Measurements from ENCODE around the gene PBRM1.

Gene PBRM1

DNA sequence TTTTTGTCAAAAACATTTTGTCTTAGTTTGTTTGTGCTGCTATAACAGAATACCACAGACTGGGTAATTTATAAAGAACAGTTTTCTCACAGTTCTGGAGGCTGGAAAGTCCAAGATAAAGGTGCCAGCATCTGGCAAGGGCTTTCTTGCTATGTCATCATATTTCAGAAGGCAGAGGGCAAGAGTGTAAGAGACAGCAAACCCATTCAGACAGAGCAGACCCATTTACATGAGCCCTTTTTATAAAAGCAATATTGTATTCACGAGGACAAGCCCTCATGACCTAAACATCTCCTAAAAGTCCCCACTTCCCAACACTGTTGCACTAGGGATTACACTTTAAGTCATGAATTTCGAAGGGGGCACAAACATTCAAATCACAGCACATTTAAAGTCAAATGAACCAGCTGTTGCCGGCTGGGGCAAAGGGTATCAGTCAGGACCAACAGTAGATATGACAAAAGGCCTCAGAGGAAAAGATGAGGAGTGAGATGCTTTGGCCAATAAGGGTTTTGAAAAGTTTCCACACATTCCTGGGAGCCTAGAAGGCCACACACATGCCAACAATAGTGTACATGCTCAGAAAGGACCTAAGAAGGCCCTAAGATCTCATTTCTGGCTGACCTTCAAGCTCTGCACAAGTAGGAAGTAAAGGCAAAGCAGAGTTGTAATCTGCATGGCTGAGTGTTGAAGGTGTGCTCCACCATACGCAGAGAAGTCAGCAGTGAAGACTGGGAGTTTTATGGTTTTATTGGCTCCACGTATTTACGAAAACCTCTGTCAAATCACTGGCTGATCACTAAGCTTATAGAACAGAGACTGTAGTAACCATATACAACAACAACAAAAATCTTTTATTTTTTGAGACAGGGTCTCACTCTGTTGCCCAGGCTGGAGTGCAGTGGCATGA, 111.4 kb downstream of the PBRM1 start:
- in situ Hi-C loops (cut with MboI; ENCODE audit: low sequenced_read_pairs), result no loop called here

DNA sequence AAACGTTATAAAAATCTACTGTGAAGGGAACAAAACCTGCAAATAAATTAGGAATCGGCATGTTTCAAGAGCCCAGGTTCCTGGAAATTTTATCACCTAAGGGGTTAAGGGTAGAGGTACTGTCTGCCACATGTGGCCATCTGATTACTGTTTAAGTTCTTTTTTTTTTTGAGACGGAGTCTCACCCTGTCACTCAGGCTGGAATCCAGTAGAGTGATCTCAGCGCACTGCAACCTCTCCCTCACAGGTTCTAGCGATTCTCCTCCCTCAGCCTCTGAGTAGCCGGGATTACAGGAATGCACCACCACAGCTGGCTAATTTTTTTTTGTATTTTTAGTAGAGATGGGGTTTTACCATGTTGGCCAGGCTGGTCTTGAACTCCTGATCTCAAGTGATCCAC, 113.5 kb downstream of the PBRM1 start:
- in situ Hi-C loops (cut with MboI; ENCODE audit: low sequenced_read_pairs), result no loop called here

DNA sequence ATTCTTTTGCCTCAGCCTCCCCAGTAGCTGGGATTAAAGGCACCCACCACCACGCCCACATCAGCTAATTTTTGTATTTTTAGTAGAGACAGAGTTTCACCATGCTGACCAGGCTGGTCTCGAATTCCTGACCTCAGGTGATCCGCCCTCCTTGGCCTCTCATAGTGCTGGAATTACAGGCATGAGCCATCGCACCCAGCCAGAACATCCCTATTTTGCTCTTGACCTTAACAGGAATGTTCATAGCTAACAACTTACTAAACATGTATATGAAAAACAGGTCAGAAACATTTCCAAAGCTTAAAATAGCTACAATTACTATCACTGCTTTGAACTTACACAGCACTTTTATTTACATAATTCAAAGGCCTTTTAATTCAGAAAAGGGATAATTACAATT, 115.6 kb downstream of the PBRM1 start:
- in situ Hi-C loops (cut with MboI; ENCODE audit: low sequenced_read_pairs), result no loop called here

DNA sequence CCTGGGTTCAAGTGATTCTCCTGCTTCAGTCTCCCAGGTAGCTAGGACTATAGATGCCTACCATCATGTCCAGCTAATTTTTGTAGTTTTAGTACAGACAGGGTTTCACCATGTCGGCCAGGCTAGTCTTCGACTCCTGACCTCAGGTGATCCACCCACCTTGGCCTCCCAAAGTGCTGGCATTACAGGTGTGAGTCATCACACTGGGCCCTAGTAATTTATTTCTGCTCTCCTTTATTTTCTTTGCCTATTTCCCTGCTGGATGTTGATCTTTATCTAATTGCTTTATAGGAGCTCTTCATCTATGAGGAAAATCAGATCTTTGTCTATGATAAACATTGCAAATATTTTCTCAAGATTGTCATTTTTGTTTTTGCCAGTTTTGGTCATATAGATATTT, 117.6 kb downstream of the PBRM1 start:
- in situ Hi-C loops (cut with MboI; ENCODE audit: low sequenced_read_pairs), result no loop called here

DNA sequence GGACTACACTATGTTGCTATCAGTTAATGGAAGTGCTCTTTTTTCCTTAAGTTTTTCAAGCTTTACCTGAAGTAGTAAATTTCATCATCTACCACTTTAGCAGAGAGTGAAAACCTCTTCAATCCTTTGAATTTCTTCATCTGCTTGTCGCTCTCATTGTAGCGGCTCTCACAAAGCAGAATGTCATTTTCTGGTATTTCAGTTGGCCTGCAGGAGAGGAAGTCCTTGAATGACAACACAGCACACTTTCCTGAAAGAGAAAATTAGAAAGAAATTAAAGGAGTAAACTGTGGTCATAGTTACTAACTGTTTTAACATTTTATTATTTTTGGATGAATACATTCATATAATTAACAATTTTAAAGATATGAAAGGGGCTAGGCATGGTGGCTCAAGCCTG, 121.7 kb downstream of the PBRM1 start:
- in situ Hi-C loops (cut with MboI; ENCODE audit: low sequenced_read_pairs), result no loop called here

DNA sequence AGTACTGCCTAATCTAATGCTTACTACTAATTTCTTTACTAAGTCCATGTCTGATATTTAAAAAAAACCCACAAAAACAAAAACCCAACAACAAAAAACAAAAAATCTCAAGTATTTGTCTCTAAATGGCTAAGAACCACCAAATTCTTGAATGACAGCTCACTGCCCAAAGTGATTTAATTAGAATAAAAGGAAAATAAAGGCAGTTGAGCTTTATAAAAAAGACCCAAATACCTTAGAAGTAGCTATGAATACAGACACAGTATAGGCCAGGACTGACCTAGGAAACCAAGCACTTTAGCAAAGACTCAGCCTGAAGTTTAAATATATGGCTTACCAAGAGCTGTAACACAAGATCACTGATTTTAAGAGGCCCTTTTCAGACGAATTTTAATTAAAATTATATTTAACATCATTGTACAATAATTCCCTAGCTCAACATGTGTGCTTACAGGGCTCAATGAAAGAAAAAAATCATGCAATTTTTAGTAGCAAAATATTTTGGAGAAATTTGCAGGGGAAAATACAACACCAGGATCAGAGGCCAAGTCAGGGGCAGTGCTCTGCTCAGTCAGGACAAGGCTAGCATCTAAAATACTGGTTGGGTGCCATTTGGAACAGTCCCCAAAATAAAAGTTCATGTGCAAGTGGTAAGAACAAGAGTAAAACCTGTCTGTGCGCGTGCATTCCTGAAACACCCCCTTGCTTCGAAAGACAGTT, 124.5 kb downstream of the PBRM1 start:
- in situ Hi-C loops (cut with MboI; ENCODE audit: low sequenced_read_pairs), result no loop called here

DNA sequence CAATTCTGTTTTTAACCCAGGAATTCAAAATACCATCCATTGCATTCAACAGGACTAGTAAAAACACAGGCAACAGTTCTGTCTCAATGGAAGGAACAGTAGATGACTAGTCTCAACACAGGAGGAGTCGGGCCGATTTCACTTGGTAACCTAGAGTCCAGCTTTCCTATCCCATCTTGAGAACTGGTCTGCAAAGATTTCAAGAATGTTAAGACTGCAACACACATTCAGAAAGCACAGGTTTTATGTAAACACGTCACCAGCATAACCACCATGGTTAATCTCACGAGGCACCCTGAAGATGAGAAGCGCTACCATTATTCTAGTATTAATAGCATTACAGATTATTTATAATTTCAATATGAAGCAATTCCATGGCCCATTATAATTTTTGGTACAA, 127.3 kb downstream of the PBRM1 start:
- in situ Hi-C loops (cut with MboI; ENCODE audit: low sequenced_read_pairs), result no loop called here

DNA sequence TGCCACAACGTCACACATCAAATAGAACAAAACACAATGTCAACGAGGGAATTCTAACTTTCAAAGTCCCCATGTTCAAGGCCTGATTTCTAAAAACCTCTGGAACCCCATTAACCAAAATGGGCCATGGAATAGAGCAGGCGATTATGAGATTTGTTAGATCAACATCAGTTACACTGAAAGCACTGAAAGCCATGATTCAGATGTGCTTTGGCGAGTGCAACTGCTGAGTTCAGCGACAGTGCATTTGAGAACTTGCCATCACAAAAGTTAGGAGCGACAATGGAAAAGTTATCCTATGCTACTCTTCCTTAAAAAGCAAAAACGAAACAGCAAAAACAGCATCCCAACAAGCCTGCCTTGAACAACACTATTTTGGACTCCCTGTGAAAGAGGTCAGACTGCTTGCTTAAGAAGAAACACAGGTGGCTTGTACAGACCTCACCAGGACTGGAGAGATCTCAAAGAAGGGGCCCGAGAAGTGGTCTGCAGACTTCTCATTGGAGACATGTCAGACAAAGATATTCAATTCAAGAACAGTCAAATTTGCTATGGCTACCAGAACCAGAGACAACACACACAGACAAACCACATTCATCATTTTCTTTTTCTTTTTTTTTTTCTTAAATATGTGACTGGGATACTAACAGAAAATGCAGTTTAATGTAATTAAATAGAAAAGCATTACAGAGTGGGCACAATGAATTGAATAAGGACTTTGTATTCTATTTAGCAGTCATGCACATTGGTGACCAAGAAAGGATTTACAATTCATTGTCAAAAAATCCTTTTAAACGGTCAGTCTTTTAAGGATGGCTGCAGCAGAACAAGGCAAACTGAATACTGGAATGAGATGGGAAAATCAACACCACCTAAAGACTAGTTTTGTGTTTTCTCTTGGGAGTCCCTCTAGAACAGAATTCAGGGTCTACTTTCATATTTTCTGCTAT, 128.4 kb downstream of the PBRM1 start:
- in situ Hi-C loops (cut with MboI; ENCODE audit: low sequenced_read_pairs), result no loop called here

DNA sequence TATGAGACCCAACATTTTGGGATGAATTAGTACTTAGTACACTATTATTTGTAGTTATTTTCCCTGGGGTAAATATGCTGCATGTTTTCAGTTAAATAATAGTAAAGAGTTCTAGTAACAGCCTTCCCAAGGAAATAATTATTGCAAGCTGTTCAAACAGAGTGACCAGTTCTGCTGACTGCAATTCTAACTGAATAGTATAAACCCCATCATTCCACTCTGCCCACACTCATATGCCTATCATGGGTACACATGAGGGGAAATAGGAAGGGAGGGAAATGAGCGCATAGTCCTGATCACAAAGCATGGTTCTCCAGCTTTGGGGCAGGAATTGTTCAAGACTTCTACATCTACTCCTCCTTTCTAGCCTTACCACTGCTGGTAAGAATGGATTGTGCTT, 130.7 kb downstream of the PBRM1 start:
- in situ Hi-C loops (cut with MboI; ENCODE audit: low sequenced_read_pairs), result no loop called here

DNA sequence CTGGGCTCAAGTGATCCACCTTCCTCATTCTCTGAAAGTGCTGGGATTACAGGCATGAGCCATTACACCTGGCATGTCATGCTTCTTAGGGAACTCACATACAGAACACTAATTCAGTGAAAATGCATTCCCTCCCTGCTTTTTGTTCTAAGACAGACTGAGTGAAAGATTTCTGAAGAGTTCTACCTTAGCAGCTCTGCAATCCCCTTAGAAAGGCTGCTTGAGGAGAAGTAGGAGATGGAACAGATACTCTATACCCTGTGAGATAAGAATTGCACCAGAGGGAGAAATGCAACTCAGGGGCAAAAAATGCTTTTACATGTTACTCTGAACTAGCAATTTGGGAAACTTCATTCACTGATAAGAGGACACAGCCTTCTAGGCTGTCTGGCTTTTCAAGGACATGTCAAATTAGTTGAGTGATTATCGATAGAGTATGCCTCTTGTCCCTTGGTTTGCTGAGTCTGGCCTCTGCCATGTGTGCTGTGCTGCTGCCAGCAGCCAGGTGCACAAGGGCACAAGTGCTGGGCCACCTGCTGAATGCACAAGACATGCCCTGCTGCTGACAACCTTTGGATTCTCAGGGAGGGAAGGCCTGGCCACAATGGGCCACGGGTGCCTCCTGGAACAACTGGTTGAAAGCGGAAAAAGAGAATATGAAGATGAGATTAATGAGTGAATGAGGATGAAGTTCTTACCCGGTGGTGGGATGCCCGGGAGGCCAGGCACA, 131.5 kb downstream of the PBRM1 start:
- in situ Hi-C loops (cut with MboI; ENCODE audit: low sequenced_read_pairs), result no loop called here

DNA sequence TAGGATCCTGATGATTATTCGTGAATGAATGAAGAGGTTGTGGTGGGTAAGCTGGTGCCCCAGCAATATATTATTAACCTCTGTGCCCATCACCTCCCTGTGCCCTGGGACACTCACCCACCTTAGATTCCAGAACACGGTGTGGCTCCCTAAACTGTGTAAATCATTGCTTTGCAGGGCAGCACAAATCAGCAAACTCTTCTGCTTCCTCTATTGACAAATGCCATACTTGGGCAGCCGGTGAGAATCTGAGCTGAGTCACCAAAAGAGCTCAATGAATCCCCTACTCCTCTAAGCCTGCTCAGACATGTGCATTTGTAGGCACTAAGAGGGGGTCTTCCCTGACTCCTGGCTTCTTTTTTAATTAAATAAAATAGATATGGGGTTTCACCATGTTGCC, 133.6 kb downstream of the PBRM1 start:
- in situ Hi-C loops (cut with MboI; ENCODE audit: low sequenced_read_pairs), result no loop called here

DNA sequence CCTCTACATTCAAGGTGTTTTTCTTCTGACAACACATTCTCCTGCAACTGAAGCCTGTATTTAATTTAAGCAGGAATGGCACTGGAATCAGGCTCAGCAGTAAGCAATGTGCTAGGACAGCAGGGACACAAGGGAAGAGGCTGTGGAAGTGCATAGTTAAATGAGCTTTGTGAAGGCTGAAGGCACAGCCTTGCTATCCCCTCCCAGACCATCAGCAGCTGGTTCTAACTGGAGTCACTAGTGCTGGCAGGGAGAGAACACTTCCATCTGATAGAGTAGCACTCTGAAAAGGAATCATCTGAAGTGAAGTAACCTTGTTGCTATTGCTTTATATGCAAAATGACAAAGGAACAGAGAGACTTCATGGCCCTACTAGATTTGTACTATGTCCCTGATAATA, 134.6 kb downstream of the PBRM1 start:
- in situ Hi-C loops (cut with MboI; ENCODE audit: low sequenced_read_pairs), result no loop called here

DNA sequence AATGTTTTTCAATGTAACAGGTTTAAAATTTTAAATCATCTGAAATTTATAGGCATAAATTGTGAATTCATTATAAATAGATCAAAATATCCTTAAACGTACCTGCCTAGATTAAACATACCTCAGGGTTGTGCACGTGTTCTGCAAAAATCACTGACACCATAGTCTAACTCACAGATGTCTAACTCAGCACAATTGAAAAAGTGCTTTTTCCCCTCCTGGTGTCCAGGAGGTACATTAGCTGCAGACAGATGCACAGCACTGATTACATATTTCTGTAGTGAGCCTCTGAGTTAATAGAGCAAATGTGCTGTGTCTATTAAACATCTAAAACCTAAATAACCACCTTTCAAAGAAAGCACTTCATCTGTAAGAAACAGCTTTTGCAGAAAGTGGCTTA, 138.6 kb downstream of the PBRM1 start:
- in situ Hi-C loops (cut with MboI; ENCODE audit: low sequenced_read_pairs), result no loop called here

DNA sequence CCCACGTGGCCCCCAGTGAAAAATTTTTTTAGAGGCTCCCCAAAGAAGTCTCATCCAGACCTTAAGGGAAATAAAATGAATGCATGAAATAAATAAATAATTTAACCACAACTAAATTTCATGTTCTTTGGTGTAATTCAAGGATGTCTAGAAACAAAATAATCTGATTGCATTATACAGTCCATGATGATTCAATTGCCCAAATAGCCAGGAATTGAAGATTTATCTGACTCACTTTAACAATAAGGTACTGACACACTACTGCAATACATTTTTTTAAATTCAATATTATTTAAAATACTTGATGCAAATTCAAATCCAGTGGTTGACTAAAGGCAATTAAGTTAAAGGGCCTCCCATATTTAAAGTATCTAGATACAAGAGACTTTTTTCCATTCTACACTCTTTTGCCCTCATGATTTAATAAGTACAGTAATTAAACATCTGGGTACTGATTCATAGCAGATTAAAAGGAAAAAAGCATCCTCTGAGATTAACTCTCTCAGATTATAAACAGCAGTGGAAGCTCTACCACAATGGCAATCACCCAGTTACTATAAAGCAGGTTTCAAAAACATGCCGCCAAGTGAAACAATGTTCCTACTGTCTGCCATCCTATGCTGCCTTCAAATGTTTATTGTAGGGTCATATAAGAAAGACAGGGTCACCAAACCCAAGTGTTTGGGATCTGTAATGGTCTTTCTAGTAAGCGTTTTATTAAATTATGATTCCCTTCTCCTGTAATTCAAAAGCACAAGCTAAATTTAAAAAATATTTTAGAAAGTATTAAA, 139.4 kb downstream of the PBRM1 start:
- in situ Hi-C loops (cut with MboI; ENCODE audit: low sequenced_read_pairs), result no loop called here

DNA sequence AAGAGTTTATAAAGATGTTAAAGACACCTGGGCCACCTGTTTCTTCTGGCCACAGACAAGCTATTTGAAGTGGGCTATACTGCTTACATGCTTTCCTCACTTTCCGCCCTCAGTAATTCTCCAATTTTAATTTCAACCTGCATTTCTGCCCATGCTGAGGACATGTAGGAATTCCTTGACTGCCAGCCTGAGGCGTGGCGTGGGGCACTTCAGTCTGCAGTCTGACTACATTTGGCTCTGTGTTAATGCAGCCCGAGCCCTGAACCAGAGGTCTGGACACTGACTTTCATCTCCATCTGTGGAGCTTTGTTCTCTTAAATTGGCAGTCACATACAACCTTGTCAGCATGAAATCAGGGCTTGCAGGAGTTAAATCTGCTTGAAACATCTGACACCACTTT, 140.8 kb downstream of the PBRM1 start:
- in situ Hi-C loops (cut with MboI; ENCODE audit: low sequenced_read_pairs), result no loop called here

DNA sequence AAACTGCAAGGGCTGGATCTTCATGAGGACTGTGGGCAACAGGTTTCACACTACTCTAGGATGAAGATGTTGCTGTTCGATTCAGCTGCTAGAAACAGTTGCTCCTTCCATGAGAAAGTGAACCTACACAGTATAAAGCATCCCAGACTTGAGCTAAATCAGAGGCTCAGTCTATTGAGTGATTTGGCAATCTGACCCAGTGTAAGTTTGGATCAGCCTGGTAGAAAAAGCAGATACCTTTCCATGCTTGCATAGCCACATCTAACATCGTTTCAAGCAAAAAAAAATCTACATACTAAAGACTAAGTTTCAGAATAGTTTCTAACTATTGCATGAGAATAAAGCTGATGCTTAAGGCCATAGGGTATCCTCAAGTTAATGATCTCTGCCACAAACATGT, 144.7 kb downstream of the PBRM1 start:
- in situ Hi-C loops (cut with MboI; ENCODE audit: low sequenced_read_pairs), result no loop called here

DNA sequence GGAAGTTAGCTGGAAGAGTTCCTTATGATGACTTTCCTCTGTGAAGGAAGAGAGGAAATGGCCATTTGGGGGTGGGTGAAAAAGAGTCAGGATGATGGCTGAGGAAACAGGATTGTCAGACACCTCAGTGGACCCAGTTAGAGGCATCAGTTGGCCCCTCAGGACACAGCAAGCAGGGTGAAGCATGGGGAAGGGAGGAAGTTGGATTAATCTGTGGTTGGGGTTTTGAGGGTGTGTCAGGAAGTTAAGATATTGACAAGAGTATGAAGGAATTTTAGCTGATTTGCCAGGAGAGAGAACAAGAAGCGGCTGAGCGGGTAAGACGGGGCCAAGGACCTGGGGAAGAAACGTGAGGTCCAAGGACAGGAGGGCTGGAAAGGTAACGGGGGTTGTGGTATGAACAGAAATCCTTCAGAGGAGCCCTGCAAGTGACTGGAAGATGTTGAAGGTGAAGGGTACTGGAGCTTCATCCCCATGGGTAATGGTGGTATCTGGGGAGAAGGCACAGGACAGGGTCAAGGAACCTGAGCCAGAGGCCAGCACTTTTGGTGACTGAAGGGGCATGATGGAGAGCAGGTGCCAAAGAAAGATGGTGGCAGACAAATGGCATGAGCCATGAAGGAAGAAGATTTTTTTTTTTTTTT, 146.6 kb downstream of the PBRM1 start:
- in situ Hi-C loops (cut with MboI; ENCODE audit: low sequenced_read_pairs), result no loop called here

DNA sequence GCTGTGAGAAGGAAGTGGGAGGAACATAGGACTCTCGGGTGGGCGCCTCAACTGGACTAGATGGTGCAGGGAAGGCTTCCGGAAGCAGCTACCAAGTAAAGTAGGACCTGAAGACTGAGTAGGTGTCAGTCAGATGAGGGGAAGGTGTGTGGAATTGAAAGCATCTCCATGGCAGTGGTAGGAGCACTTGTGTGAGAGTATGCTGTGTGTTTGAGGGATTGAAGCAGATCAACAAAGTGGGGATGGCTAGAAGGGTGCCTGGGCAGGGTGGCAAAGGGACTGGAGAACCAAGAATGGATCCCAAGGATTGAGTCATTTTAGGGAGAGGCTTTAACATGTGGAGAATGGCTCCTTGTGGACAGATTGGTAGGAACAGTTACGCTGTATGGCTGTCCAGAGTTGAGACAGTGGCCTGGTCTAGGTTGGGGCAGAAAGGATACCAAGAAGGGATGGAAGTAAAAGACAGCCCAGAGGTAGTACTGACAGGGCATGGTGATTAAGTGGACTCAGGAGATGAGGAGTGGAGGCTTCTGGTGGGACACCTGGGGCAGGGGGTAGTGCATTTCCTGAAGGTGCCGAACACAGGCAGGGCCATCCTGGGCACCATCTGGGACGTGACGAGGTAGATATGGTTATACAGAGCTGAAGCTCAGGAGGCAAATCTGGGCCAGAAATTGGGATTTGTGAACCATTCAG, 147.8 kb downstream of the PBRM1 start:
- in situ Hi-C loops (cut with MboI; ENCODE audit: low sequenced_read_pairs), result no loop called here

DNA sequence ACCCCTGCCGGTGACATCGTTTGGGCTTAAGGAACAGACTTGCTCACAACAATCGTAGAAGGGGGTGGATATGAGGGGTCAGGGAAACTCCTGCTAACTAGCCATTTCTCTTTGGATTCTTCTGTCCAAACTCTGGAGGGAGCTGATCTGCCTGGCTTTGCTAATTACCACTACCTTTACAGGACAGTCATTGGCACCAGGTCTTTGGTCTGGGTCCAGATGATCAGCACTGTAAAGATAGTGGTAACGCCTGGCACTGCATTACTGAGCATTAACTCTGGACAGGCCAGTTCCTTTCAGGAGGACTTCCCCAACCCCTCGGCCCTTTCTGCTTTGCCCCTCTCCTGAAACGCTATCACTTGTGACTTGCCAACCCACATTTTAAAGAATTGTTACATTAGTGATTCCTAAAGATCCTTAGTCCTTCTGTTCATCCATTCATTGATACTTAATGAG, 148.5 kb downstream of the PBRM1 start:
- in situ Hi-C loops (cut with MboI; ENCODE audit: low sequenced_read_pairs), result no loop called here
